LNCaP clone FGC (cell line): ENCODE results near the gene GANC.

Source experiments
- DNase-seq: peaks from one replicate; pipeline ENCODE4 v3.0.0-alpha.2; 2011; ENCODE audit warnings: low read depth
- H3K4me3 ChIP-seq: 2 replicates; pipeline ENCODE4 v1.5.1; 2011; ENCODE audit warnings: mild to moderate bottlenecking, low read depth, low read length, control low read depth
- TF ChIP-seq, protein P1 (sequence below): IDR thresholded peaks from 2 replicates; pipeline ENCODE4 v1.5.1; 2012; ENCODE audit warnings: mild to moderate bottlenecking; ENCODE audit not compliant: control insufficient read depth, insufficient read depth; ENCODE audit errors: extremely low read depth

The GANC gene

DNA sequence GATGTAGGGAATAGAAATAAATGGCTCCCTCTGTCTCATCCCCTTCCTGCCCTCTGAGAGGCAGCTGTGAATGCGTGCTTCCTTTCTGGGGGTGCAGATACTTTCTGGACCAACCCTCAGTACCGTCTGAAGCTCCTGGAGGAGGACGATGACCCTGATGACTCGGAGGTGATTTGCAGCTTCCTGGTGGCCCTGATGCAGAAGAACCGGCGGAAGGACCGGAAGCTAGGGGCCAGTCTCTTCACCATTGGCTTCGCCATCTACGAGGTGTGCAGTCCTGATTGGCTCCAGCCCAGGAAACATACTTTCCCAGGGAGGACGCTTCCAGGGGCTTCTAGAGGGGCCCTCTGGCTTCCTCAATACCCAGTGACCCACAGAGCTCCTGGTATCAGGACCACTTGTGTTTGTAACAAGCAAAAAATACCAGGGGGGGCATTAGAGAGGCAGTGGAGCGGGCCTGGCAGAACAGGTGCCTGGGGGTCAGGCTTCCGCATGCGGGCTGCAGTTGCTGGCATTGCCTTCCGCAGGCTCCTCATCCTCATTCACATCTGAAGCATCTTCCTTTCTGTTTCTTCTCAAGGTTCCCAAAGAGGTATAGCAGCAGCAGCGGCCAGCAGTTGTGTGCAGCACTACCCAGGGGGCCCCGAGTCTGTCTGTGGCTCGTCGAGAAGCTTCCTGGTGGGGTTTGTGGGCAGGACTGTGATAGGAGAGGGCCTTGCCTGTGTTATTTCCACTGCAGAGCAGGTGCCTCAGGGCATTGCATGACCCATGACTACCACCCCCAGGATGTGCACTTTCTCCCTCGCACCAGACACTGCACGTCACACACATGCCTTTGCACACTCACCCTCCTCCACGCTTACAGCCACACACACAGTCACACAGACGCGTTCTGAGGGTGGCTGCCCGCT lies 128.8 kb downstream of the GANC start:
- TF ChIP-seq, protein P1, sequence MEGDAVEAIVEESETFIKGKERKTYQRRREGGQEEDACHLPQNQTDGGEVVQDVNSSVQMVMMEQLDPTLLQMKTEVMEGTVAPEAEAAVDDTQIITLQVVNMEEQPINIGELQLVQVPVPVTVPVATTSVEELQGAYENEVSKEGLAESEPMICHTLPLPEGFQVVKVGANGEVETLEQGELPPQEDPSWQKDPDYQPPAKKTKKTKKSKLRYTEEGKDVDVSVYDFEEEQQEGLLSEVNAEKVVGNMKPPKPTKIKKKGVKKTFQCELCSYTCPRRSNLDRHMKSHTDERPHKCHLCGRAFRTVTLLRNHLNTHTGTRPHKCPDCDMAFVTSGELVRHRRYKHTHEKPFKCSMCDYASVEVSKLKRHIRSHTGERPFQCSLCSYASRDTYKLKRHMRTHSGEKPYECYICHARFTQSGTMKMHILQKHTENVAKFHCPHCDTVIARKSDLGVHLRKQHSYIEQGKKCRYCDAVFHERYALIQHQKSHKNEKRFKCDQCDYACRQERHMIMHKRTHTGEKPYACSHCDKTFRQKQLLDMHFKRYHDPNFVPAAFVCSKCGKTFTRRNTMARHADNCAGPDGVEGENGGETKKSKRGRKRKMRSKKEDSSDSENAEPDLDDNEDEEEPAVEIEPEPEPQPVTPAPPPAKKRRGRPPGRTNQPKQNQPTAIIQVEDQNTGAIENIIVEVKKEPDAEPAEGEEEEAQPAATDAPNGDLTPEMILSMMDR, result no peak
- DNase-seq, result no peak
- no peak overlapping the region for H3K4me3 ChIP-seq

DNA sequence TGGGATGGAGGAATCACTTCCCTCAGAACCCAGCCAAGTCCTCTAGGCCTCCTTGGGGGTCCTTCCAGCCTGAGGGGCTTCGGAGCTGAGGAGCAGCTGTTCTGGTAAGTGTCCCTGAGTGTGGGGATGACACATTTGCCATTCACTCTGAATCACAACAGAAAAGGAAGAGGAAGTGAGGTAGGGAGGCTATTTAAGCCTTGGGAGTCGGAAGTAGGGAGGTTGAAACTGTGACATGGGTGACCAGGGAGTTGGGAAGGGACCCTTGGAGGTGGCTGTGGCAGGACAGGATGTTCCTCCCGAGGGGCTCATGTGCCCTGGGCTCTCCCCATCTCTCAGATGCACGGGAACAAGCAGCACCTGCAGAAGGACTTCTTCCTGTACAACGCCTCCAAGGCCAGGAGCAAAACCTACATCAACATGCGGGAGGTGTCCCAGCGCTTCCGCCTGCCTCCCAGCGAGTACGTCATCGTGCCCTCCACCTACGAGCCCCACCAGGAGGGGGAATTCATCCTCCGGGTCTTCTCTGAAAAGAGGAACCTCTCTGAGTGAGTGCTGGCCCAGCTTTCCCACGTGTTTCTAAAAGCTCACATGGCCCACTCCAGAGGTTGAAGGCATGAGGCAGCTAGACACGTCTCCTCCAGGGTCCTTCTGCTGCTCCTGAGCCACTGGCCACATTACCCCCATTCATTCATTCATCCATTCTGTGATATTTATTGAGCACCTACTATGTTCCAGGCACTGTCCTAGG lies 129.6 kb downstream of the GANC start:
- no peak overlapping the region for H3K4me3 ChIP-seq
- TF ChIP-seq, protein P1, result no peak
- no peak for DNase-seq

DNA sequence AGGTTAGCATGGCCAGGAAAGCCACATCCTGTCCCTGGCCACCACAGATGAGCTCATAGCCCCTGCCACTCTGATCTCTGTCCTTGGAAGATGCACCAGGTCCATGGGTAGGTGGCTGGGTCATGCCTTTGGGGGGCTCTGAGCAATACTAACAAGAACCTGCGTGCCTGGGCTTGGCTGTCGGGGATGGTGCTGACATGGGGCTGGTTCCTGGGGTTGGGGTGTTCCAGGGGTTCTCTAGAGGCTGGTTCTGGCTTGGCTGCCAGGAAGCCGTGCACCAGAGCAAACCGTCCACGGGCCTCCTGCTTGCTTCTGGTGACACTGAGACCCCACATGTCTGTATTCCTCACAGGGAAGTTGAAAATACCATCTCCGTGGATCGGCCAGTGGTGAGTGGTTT lies 130.4 kb downstream of the GANC start:
- no peak for DNase-seq
- TF ChIP-seq, protein P1, result no peak
- no peak overlapping the region for H3K4me3 ChIP-seq

DNA sequence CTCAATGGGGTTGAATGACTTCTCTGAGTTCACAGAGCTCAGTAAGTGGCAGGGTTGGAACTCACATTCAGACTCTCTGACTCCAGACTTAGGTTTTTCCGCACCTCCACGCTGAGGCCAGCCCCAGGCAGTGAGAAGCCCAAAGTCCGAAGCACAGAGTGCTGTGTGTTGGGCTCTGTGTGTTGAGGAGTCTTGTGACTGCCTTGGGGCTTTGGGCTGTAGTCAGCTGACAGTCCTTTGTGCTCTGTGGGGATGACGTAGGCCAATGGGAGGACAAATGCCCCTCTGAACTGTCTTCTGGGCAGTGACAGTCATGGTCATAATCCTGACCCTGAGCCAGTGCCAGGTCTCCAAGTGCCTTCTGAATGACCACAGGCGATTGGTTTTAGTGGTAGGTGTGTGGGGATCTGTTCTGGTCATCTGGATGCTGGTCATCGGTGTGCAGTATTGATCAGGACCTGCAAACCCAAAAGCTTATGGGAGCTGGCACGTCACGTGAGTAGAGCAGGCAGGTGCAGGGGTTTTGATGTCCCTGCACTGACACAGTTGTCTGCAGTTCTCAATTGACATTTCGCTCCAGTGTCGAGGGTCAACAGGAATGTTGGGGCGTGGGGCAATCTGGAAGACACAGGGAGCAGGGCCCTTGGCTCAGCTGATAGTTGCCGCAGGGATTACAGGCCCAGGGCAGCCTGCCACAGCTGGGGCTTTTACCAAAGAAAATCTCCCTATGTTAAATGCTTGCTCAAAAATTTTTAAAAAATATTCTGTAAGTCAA lies 131.6 kb downstream of the GANC start:
- H3K4me3 ChIP-seq, result no peak overlapping the region
- DNase-seq, result no peak
- TF ChIP-seq, protein P1, result no peak

DNA sequence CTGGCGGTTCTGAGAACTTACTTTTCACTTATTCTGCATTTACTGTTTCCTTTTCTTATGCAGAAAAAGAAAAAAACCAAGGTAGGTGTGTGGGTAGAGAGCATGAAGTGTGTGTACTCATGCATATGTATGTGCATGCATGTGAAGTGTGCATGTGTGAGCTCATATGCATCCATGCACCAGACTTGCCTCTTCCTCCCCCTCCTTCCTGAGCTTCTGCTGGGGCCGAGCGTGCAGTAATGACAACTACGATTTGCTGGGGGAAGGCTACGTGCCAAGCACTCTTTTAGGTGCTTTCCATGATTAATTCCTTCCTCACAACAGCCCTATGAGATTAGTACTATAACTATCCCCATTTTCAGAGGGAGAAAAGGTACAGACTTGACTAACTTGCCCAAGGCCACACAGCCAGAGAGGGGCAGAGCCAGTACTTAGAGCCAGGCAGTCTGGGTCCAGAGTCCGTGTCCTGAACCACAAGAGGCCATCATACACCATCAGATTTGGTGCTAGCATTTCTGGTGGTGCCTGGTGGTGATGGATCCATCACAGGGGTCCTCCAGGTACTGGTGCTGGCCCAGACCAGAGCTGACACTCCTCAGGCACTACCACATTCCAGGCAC lies 133.0 kb downstream of the GANC start:
- no peak overlapping the region for H3K4me3 ChIP-seq
- TF ChIP-seq, protein P1, result no peak
- DNase-seq, result no peak
